Muscle of leg (tissue), 11 donors: Measurements from ENCODE around the gene CXXC1. TPM values are rescaled to one million over a fixed set of nuclear protein-coding genes. Genes with fewer than 3 reads are reported as not detected.

Experiments used
- DNase-seq: peaks from one replicate; pipeline ENCODE4 v3.0.0; 2013
- H3K27ac ChIP-seq: one replicate; pipeline ENCODE4 v1.5.1; 2013; ENCODE audit warnings: mild to moderate bottlenecking, low read length, control low read depth
- H3K27me3 ChIP-seq: one replicate; pipeline ENCODE4 v1.6.1; 2013; ENCODE audit warnings: low read length; ENCODE audit not compliant: control insufficient read depth, insufficient read depth
- H3K36me3 ChIP-seq: one replicate; pipeline ENCODE4 v1.6.1; 2013; ENCODE audit warnings: low read length; ENCODE audit not compliant: control insufficient read depth, insufficient read depth
- H3K4me1 ChIP-seq: one replicate; pipeline ENCODE4 v1.6.1; 2013; ENCODE audit warnings: low read length; ENCODE audit not compliant: control insufficient read depth, insufficient read depth
- H3K4me3 ChIP-seq: one replicate; pipeline ENCODE4 v1.5.1; 2013; ENCODE audit warnings: low read length, control low read depth
- H3K9me3 ChIP-seq: replicated peaks from 2 replicates; pipeline ENCODE4 v1.6.1; 2013; ENCODE audit warnings: low read depth, low read length; ENCODE audit not compliant: control insufficient read depth
- WGBS: methylation state at CpG from one replicate; pipeline ENCODE4 v1.1.5; 2013; ENCODE audit warnings: missing lambda C conversion rate; ENCODE audit not compliant: insufficient coverage; 5-methylcytosine and 5-hydroxymethylcytosine counted together
- polyA plus RNA-seq, 8 donors: library from polyadenylated mRNA; unstranded; fragments of 120-200 nt; gene quantifications; one replicate each; pipeline versions ENCODE4 v1.2.1 to v1.2.3, GENCODE V29; 2013; ENCODE audit warnings: inconsistent platforms in 1 of 8, low replicate concordance in 1 of 8; ENCODE audit not compliant: insufficient read length in 8 of 8, insufficient read depth in 1 of 8
- total RNA-seq: library from RNA; stranded (reverse); fragments of 120-200 nt; gene quantifications from one replicate; pipeline ENCODE4 v1.2.4, GENCODE V29; 2013

CXXC1 gene
- total and polyA plus RNA-seq, 9 donors = 19.7 to 48.0 (median 37.4) TPM

DNA sequence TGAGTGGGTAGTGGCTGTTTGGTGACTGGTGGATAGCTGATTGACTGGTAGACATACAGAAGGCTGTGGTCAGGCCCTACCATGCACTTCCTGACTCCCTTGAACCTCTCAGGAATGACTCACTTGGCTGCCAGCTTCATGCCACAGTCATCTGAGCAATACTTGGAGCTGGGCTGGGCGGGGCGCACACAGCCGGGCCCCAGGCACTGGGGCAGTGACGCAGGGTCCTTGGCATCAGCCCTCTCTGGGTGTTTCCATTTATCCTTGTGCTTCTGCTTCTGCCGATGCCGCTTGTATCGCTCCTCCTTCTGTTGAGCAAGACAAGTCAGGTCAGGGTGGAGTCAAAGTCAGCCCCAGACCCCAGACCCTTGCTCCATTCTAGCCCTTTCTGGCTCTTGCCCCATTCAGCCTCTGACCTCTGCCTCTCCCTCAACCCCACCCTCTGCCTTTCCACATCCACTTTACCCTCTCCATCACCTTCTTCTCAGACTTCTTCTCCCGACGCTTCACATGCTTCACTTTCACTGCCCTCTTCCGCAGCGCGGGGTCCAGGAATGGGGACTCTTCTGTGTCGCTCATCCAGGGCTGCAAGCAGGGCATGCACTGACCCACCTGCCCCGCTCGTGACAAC lies 3.1 kb downstream of the CXXC1 start:
- Histone ChIP-seq H3K36me3 (peaks cover 46% of the 10 kb centered on the region), H3K9me3 (no peaks in the 10 kb centered on the region), H3K4me3 (no peak overlapping the region), H3K27ac (no peak overlapping the region), H3K4me1 (peaks cover 28% of the 10 kb centered on the region), H3K27me3 (no peaks in the 10 kb centered on the region)
- 94% methylated on average over 15 of the region's 15 CpGs for WGBS
- DNase-seq = no peak

DNA sequence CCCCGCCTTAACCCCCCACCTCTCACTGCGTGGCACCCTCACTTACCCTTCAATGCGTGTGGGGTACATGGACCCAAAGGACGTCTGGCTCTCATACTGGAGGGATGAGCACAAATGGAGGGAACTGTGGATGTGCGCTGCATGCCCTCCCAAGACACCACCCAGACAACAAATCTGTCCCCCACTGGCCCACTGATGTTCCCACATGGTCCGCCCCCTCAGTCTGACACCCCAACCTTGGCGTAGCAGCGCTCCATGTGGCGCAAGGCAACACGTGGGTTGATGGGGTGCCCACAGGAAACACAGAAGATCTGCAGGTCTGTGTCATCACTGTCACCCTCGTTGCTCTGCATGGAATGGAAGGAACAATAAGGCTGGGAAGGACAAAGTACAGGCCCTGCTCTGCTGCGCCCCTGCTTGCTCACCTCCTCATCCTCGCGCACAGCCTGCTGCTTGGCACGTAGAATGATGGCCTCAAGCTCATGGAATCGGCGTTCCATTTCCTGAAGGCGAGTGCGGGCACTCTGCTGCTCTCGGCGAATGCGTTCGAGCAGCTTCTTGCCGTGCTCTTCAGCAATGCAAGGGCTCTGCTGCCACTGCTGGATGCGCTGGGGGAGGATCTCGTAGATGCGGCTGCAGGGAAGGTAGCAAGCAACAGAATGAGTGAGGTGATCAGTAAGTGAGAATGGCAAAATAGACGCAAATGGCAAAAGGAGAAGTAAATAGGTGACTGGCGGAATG lies 3.9 kb downstream of the CXXC1 start:
- Histone ChIP-seq H3K4me1 (peaks cover 28% of the 10 kb centered on the region), H3K27me3 (no peaks in the 10 kb centered on the region), H3K27ac (no peak overlapping the region), H3K9me3 (no peaks in the 10 kb centered on the region), H3K36me3 (peaks cover 50% of the 10 kb centered on the region), H3K4me3 (no peak overlapping the region)
- 95% methylated on average over 21 of the region's 29 CpGs for WGBS
- no peak for DNase-seq

DNA sequence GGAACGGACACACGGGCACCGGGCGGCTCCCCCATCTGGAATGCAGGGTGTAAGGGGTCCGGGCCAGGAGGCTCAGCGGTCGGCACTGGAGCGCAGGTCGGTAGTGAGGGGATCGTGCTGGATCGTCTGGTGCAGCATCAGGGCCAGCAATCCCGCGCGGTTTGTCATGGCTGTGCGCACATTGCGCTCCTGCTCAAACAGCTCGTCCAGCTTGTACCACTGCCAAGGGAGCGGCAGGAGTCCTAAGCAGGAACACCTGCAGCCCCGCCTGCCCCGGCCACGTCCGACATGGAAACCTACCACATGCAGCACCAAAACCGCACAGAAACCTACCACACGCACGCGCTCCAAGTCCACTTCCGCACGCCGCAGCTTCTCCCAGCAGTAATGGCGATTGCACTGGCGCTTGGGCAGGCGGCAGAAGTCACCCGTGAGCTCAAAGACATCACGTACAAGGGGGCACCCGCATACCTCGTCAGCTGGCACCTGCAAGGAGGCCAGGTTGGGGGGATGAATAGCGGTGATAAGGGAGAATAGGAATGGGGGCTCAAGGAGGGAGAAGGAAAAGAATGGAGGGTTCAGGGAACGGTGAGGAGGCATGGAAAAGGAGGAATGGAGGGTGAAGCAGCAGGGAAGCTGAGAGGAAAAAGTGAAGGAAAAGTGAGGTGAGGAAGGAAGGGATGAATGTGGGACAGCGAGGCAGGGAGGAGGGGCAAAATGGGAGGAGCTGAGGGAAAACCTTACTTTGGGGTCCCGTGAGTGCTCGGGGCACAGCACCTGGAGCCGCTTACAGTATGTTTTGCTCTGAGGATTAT lies 4.8 kb downstream of the CXXC1 start:
- whole genome bisulfite sequencing = 90% methylated on average over 39 of the region's 42 CpGs
- no peak for DNase-seq
- H3K4me1 ChIP-seq = peaks cover 28% of the 10 kb centered on the region

DNA sequence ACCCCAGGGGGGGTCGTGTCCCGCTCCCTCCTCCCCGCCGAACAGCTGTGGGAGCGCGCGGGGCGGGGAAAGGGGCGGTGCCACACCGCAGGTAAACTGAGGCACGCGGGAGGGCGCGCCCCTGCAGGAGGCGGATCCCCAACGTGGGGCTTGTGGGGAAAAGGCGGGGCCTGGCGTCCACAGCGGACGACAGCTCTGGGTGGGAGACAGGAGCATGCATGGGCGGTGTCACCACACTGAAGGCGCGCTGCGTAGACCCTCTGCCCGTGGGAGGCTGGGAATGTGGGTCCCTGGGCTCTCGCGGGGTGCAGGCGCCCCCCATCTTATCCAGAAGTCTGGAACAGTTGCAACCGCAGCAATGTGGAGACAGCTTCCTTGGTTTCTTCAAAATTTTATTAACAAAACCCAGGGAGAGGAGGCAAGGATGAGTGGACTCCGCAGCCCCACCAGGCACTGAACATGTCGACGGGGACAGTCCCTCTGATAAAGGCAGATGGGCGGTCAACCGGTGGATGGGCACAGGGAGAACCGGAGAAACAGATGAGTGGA lies 5.4 kb downstream of the CXXC1 start:
- peaks cover 53% of the 10 kb centered on the region for H3K36me3 ChIP-seq

More for the DNA sequence above, 4.8 kb downstream of the CXXC1 start:
- no peaks in the 10 kb centered on the region for H3K9me3 ChIP-seq
- no peaks in the 10 kb centered on the region for H3K27me3 ChIP-seq
- no peak overlapping the region for H3K4me3 ChIP-seq
- H3K36me3 ChIP-seq = peaks cover 52% of the 10 kb centered on the region
- H3K27ac ChIP-seq = no peak overlapping the region

DNA sequence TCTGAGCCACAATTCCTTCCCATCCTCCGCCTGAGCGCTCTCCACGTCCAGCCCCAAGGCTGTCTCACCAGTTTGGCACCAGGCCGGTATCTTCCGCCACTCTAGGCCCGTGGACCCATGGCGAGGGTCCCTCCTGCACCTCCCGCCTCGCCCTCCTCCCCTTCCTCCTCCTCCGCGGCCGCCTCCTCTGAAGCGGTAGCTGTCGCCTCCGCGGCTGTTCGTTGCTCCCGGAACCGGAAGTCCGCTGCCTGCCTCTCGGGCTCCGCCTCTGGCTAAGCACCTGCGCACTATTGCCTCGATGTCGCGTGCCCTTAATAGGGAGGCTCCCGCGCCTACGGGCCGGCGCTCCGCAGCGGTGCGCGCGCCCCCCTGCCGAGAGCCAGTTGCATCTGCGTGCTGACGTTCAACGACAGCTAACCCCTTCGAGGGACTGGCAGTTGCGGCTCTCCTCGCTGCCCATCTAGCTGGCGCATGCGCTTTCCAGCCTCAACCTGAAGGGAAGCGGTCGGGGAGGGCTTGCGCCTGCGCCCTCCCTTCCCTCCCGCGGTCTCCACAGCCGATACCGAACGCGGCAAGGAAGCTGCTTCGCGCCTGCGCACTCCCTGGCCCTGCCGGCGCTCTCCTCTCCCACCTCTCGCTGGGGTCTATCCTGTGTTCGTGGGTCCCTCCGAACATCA lies 6.1 kb downstream of the CXXC1 start, which contains the start of gene MBD1:
Gene MBD1 (minus strand): TSS at position 229 of the 677 bp plus-strand sequence. CDS start 1,531 bp downstream, outside the sequence.
- peak; percentile 100 for DNase-seq
- peak within 1 kb of the TSS; percentile 90 for H3K4me3 ChIP-seq
- peaks cover 23% of the 10 kb centered on the region for H3K4me1 ChIP-seq
- under 1% methylated on average over 53 of the region's 63 CpGs for WGBS
- no peaks in the 10 kb centered on the region for H3K9me3 ChIP-seq
- peak within 1 kb of the TSS; percentile 93 for H3K27ac ChIP-seq
- peaks cover 59% of the 10 kb centered on the region for H3K36me3 ChIP-seq
- H3K27me3 ChIP-seq = no peaks in the 10 kb centered on the region

More for the DNA sequence above, 5.4 kb downstream of the CXXC1 start:
- WGBS = 41% methylated on average over 26 of the region's 35 CpGs
- peaks cover 28% of the 10 kb centered on the region for H3K4me1 ChIP-seq
- peak overlapping the region; percentile 90 for H3K4me3 ChIP-seq
- H3K9me3 ChIP-seq = no peaks in the 10 kb centered on the region
- no peaks in the 10 kb centered on the region for H3K27me3 ChIP-seq
- peak overlapping the region; percentile 93 for H3K27ac ChIP-seq
- DNase-seq = no peak

DNA sequence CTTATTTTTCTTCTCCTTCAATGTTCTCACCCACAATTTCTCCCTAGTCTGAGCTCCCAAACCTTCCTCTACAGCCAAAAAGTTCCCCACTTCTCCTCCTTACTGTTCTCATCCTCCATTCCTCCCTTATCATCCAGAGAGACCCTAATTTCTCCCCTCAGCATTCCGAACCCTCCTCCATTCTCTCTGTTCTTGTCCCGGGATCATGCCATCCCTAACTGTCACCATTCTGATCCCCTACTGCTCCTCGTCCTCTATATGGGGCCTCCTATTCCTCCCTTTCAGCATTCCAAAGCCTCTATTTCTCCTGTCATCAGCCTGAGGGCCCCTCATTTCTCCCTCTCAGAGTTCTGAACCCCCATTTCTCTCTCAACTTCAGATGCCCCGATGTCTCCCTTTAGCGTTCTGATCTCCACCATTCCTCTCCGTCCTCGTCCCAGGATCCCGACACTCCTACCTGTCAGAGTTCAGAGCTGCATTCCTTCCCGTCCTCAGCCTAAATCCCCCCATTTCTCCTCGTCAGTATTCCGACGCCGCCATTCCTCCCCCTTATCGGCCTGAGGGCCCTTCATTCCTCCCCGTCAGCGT lies 6.7 kb downstream of the CXXC1 start:
- peak overlapping the region; percentile 90 for H3K4me3 ChIP-seq
- no peaks in the 10 kb centered on the region for H3K27me3 ChIP-seq
- peak overlapping the region; percentile 93 for H3K27ac ChIP-seq
- H3K9me3 ChIP-seq = no peaks in the 10 kb centered on the region
- DNase-seq = no peak
- H3K4me1 ChIP-seq = peaks cover 18% of the 10 kb centered on the region
- WGBS = 2% methylated on average over 16 of the region's 16 CpGs
- peaks cover 62% of the 10 kb centered on the region for H3K36me3 ChIP-seq

DNA sequence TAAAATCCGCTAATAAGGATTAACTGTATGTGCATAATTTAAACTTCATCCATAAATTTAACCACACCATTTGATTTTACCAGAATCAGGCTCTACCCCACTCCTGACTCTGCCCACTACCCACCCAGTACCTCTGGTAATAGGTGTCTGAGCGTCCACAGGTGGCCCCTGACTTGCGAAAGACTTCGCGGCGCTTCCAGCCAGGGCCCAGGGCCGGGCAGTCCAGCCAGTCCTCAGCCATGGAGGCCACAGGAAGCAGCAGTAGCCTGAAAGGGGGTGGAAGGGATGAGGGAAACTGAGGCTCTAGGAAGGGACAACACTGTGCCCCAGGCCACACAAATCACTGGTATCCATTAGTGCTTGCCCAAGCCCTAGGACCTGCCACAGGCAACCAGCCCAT lies 7.7 kb downstream of the CXXC1 start:
- Histone ChIP-seq H3K27ac (no peak overlapping the region), H3K9me3 (no peaks in the 10 kb centered on the region), H3K4me1 (peaks cover 18% of the 10 kb centered on the region), H3K27me3 (no peaks in the 10 kb centered on the region), H3K4me3 (no peak overlapping the region), H3K36me3 (peaks cover 62% of the 10 kb centered on the region)
- 100% methylated on average over 1 of the region's 7 CpGs for WGBS
- DNase-seq = no peak

DNA sequence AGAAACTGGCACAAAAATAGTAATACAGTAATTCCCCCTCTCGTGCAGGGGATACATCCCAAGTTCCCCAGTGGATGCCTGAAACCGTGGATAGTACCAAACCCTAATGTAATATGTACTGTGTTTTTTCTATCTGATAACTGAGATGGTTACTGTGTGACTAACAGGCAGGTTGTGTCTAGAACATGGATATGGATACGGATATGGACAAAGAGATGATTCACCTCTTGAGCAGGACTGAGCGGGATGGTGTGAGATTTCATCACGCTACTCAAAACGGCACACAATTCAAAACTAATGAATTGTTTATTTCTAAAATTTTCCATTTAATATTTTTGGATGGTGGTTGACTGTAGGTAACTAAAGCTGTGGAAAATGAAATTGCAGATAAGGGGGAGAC lies 9.6 kb downstream of the CXXC1 start:
- no peak for DNase-seq
- Histone ChIP-seq H3K9me3 (no peaks in the 10 kb centered on the region), H3K4me3 (no peak overlapping the region), H3K4me1 (peaks cover 18% of the 10 kb centered on the region), H3K27me3 (no peaks in the 10 kb centered on the region), H3K27ac (no peak overlapping the region), H3K36me3 (peaks cover 62% of the 10 kb centered on the region)
- WGBS = no CpG with 5 or more reads among the region's 6 CpGs

DNA sequence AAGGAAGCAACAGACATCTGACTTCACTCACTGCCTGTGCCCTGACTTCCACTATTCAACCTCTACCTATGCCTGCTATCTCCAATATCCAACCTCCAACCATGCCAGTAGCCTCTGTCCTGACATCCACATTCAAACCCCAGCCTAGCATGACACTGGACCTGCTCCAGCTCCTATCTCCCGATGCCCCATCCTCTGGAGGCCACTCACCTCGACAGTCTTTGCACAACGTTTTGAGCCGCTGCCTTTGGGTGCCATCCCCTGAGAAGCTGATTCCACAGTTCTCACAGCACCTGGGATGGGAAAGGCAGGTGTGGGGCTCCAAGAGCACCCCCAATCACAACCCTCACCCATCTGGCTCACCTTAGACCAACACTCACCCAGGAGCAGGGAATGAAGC lies 11.0 kb downstream of the CXXC1 start:
- H3K4me3 ChIP-seq = no peak overlapping the region
- H3K27me3 ChIP-seq = no peaks in the 10 kb centered on the region
- H3K27ac ChIP-seq = no peak overlapping the region
- 96% methylated on average over 4 of the region's 4 CpGs for WGBS
- H3K9me3 ChIP-seq = no peaks in the 10 kb centered on the region
- peaks cover 67% of the 10 kb centered on the region for H3K36me3 ChIP-seq
- DNase-seq = no peak
- peaks cover 11% of the 10 kb centered on the region for H3K4me1 ChIP-seq
